K562 (cell line): Measurements from ENCODE around the gene C1orf198. TPM values are rescaled to one million over a fixed set of nuclear protein-coding genes. Genes with fewer than 3 reads are reported as not detected.

Source experiments
- ATF2 ChIP-seq: sonication (generic); formaldehyde crosslinking; IDR thresholded peaks from 2 replicates; pipeline ENCODE4 v1.8.1; 2022; ENCODE audit warnings: missing genetic modification reagents
- DNMT1 ChIP-seq: fragments of 450-650 bp; IDR thresholded peaks from 2 replicates; pipeline ENCODE4 v1.6.1; 2016; ENCODE audit warnings: antibody characterized with exemption, mild to moderate bottlenecking
- EZH2 ChIP-seq: IDR thresholded peaks from 2 replicates; pipeline ENCODE4 v1.6.1; 2012; ENCODE audit warnings: low read depth, mild to moderate bottlenecking, inconsistent platforms, low read length, borderline replicate concordance
- FOXA1 ChIP-seq: fragments of 450-650 bp; IDR thresholded peaks from 2 replicates; pipeline ENCODE4 v1.6.1; 2016; ENCODE audit warnings: mild to moderate bottlenecking, borderline replicate concordance
- FOXJ3 ChIP-seq: sonication (generic); formaldehyde crosslinking; IDR thresholded peaks from 2 replicates; pipeline ENCODE4 v1.4.0; 2020; ENCODE audit warnings: mild to moderate bottlenecking, missing genetic modification reagents
- GABPA ChIP-seq: fragments of 200-800 bp; sonication (Bioruptor generic); conservative IDR thresholded peaks from 2 replicates; pipeline ENCODE4 v1.6.1; 2016; ENCODE audit warnings: low read depth, missing genetic modification characterization, missing compliant biosample characterization
- GATAD2B ChIP-seq: fragments of 450-650 bp; IDR thresholded peaks from 2 replicates; pipeline ENCODE4 v1.6.1; 2017; ENCODE audit warnings: mild to moderate bottlenecking, borderline replicate concordance
- HOMEZ ChIP-seq: fragments of 250-450 bp; sonication (Bioruptor Pico); IDR thresholded peaks from 2 replicates; pipeline ENCODE4 v1.4.0; 2020; ENCODE audit warnings: mild to moderate bottlenecking, moderate library complexity
- NELFE ChIP-seq: IDR thresholded peaks from 2 replicates; pipeline ENCODE4 v1.6.1; 2011; ENCODE audit warnings: mild to moderate bottlenecking; ENCODE audit not compliant: insufficient read depth, insufficient read length
- NONO ChIP-seq, 2 experiments: fragments of 200-400 bp in 1 of 2; fragments of 450-650 bp in 1 of 2; formaldehyde crosslinking in 1 of 2; IDR thresholded peaks; 2 replicates each; pipeline ENCODE4 v1.6.1; 2017; ENCODE audit warnings: low read depth in 2 of 2, mild to moderate bottlenecking in 2 of 2, moderate library complexity in 2 of 2, low read length in 1 of 2
- RNF219 ChIP-seq: fragments of 250-450 bp; sonication (Bioruptor Pico); IDR thresholded peaks from 2 replicates; pipeline ENCODE4 v1.5.0; 2022; ENCODE audit warnings: mild to moderate bottlenecking
- SPI1 ChIP-seq: IDR thresholded peaks from 2 replicates; pipeline ENCODE4 v1.6.1; 2011; ENCODE audit warnings: low read depth, low read length, control low read depth, borderline replicate concordance
- TAL1 ChIP-seq: fragments of 450-650 bp; IDR thresholded peaks from 2 replicates; pipeline ENCODE4 v1.6.1; 2016; ENCODE audit warnings: mild to moderate bottlenecking
- TARDBP ChIP-seq: fragments of 450-650 bp; IDR thresholded peaks from 2 replicates; pipeline ENCODE4 v1.6.1; 2016
- THRAP3 ChIP-seq: fragments of 450-650 bp; IDR thresholded peaks from 2 replicates; pipeline ENCODE4 v1.6.1; 2016; ENCODE audit warnings: mild to moderate bottlenecking, inconsistent platforms, borderline replicate concordance
- VEZF1 ChIP-seq: fragments of 200-800 bp; sonication (Bioruptor generic); IDR thresholded peaks from 2 replicates; pipeline ENCODE4 v1.6.1; 2017; ENCODE audit warnings: missing genetic modification characterization, missing compliant biosample characterization
- ZNF583 ChIP-seq: fragments of 250-450 bp; sonication (Bioruptor Pico); IDR thresholded peaks from 2 replicates; pipeline ENCODE4 v1.4.0; 2020
- ZNF584 ChIP-seq: fragments of 200-800 bp; sonication (Bioruptor generic); IDR thresholded peaks from 2 replicates; pipeline ENCODE4 v1.6.1; 2016; ENCODE audit warnings: low read depth, mild to moderate bottlenecking, missing genetic modification characterization, missing compliant biosample characterization
- ZNF764 ChIP-seq: fragments of 250-450 bp; sonication (Bioruptor Pico); IDR thresholded peaks from 2 replicates; pipeline ENCODE4 v1.4.0; 2020; ENCODE audit warnings: low read depth, mild to moderate bottlenecking, moderate library complexity
- ZNF830 ChIP-seq: fragments of 250-450 bp; sonication (Bioruptor Pico); IDR thresholded peaks from 2 replicates; pipeline ENCODE4 v1.5.0; 2021; ENCODE audit warnings: mild to moderate bottlenecking
- polyA plus RNA-seq, 8 experiments: library from polyadenylated mRNA; depleted of rRNA in 4 of 8; stranded (reverse) in 5 of 8; unstranded in 3 of 8; fragments of >200 nt; fragmentation: Nextera tagmentation in 2 of 8; fragmentation: Illumina TruSeq in 1 of 8; extraction: Ambion mirVana in 2 of 8; extraction: Trizol in 1 of 8; gene quantifications; 2 replicates each; pipeline versions ENCODE4 v1.2.1 to v1.2.3, GENCODE V29; 2011 to 2014; ENCODE audit warnings: inconsistent platforms in 1 of 8, missing spikeins in 1 of 8
- total RNA-seq, 7 experiments: library from RNA; depleted of rRNA in 6 of 7; stranded (reverse); fragments of >200 nt in 6 of 7; fragmentation: Illumina TruSeq in 2 of 7; extraction: Trizol in 2 of 7; gene quantifications; 2 replicates each; pipeline versions ENCODE4 v1.2.1 to v1.2.3, GENCODE V29; 2011 to 2021; ENCODE audit warnings: low replicate concordance in 1 of 7
- TF ChIP-seq, protein P1 (sequence below): fragments of 250-450 bp; sonication (Bioruptor Pico); IDR thresholded peaks from 2 replicates; pipeline ENCODE4 v1.5.1; 2021; ENCODE audit warnings: mild to moderate bottlenecking

The C1orf198 gene
- total and polyA plus RNA-seq, 9 of the 15 experiments (the other 6 are each of a cell fraction or from before 2014, with no cell fraction given) = 2.0 to 15.1 (median 10.4) TPM

DNA sequence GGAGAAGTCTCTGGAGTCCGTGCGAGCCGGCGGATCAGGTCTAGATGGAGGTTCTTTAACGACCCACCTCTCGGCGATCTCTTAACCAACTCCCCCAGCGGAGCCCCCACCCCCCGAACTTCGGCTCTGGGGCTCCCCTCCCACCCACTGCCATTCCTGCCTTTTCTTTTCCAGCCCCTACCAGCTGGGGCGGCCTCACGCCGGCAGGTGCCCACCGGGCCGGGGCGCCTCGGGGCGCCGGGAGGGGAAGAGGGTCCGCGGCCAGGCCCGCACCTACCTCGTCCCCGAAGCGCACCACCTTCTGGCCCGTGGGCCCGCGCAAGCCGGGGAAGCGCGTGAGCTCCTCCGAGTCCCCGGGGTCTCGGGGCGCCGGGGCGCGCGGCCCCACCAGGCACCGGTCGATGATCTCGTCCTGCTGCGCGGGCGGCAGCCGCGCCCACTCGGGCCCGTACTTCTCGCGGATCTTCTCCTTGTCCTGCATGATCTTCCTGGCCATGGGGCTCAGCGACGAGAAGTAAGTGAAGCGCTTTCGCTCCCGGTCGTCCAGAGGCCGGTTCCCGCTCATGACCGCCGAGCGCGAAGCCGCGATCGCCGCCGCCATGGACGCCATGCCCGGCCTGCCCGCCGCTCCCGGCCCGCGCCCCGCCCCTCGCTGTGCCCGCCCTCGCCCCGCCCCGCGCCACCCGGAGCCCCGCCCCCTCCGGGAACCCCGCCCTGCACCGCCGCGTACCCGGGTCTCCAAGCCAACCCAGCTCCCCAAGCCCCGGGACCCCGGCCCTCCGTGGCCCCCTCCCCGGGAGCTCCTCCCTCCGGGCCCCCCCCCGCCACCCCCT lies at the start of gene C1orf198 (continued):
- TF ChIP-seq, protein P1, sequence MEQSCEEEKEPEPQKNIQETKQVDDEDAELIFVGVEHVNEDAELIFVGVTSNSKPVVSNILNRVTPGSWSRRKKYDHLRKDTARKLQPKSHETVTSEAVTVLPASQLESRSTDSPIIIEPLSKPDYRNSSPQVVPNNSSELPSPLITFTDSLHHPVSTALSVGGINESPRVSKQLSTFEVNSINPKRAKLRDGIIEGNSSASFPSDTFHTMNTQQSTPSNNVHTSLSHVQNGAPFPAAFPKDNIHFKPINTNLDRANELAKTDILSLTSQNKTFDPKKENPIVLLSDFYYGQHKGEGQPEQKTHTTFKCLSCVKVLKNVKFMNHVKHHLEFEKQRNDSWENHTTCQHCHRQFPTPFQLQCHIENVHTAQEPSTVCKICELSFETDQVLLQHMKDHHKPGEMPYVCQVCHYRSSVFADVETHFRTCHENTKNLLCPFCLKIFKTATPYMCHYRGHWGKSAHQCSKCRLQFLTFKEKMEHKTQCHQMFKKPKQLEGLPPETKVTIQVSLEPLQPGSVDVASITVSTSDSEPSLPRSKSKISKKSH (CRISPR knock-in tag) = no peak
- no peak for TF ChIP-seq SPI1
- TF ChIP-seq HOMEZ (CRISPR knock-in tag) = no peak
- no peak for TF ChIP-seq GATAD2B
- no peak for TF ChIP-seq TAL1
- TF ChIP-seq ZNF583 (CRISPR knock-in tag) = no peak
- no peak for TF ChIP-seq ATF2 (CRISPR knock-in tag)
- TF ChIP-seq FOXJ3 (CRISPR knock-in tag) = no peak
- TF ChIP-seq GABPA = no peak
- no peak for TF ChIP-seq FOXA1
- peak; percentile 82 for TF ChIP-seq VEZF1 (CRISPR knock-in tag)
- TF ChIP-seq NELFE = no peak
- TF ChIP-seq THRAP3 = no peak
- TF ChIP-seq DNMT1 = no peak
- TF ChIP-seq TARDBP = no peak
- no peak for TF ChIP-seq RNF219 (CRISPR knock-in tag)
- no peak for TF ChIP-seq ZNF584
- no peak for TF ChIP-seq ZNF830
- no peak for TF ChIP-seq ZNF764 (CRISPR knock-in tag)
- no peak for TF ChIP-seq EZH2
- TF ChIP-seq NONO (IDR thresholded peaks at IDR 0.05; ENCODE audit: low read depth in 2 of 2, low read length in 1 of 2) = no peak
